ENCODE data around the gene ARRB1.
"Not testable (repeated sequence)": the region's sequence is repeated elsewhere in the genome, so short reads cannot be mapped to it uniquely, and the experiment has no call there.

ARRB1 gene

GRCh38 chr11:75371949-75372876 lies 20.8 kb upstream of the ARRB1 start:
- no peak for DNase-seq (ENCODE audit: low read depth in 3 of 3)

GRCh38 chr11:75369560-75370255 lies 18.2 kb upstream of the ARRB1 start:
- no peak for DNase-seq (ENCODE audit: low read depth in 3 of 3)

- DNase-seq (ENCODE audit: low read depth in 3 of 3), result not testable (repeated sequence)
Observed at GRCh38 chr11:75366826-75367225, 15.4 kb upstream of the ARRB1 start.

- no peak for DNase-seq (ENCODE audit: low read depth in 3 of 3)
Observed at GRCh38 chr11:75365711-75366181, 14.3 kb upstream of the ARRB1 start.

GRCh38 chr11:75362285-75362684 lies 10.8 kb upstream of the ARRB1 start:
- DNase-seq (ENCODE audit: low read depth in 3 of 3), result not testable (repeated sequence)

- DNase-seq (ENCODE audit: low read depth in 3 of 3), result no peak
Observed at GRCh38 chr11:75356613-75357012, 5.2 kb upstream of the ARRB1 start.

GRCh38 chr11:75355051-75355450 lies 3.6 kb upstream of the ARRB1 start:
- no peak for DNase-seq (ENCODE audit: low read depth in 3 of 3)

- DNase-seq (ENCODE audit: low read depth in 3 of 3), result no peak
Observed at GRCh38 chr11:75352588-75353206, 1.2 kb upstream of the ARRB1 start.

GRCh38 chr11:75351791-75352587 lies 528 bp upstream of the ARRB1 start:
- peak in 2 of 3 experiments; percentile 29 to 33 for DNase-seq (ENCODE audit: low read depth in 3 of 3)

- DNase-seq (ENCODE audit: low read depth in 3 of 3), result peak in 2 of 3 experiments; percentile 26 to 31
Observed at GRCh38 chr11:75350743-75351540, 519 bp downstream of the ARRB1 start.

GRCh38 chr11:75350122-75350742 lies 1.2 kb downstream of the ARRB1 start:
- DNase-seq (ENCODE audit: low read depth in 3 of 3), result no peak

- no peak for DNase-seq (ENCODE audit: low read depth in 3 of 3)
Observed at GRCh38 chr11:75349521-75350116, 1.8 kb downstream of the ARRB1 start.

GRCh38 chr11:75347781-75348566 lies 3.5 kb downstream of the ARRB1 start:
- no peak for DNase-seq (ENCODE audit: low read depth in 3 of 3)

GRCh38 chr11:75346912-75347647 lies 4.4 kb downstream of the ARRB1 start:
- no peak for DNase-seq (ENCODE audit: low read depth in 3 of 3)

- no peak for DNase-seq (ENCODE audit: low read depth in 3 of 3)
Observed at GRCh38 chr11:75346296-75346695, 5.2 kb downstream of the ARRB1 start.

GRCh38 chr11:75345455-75346160 lies 5.9 kb downstream of the ARRB1 start:
- DNase-seq (ENCODE audit: low read depth in 3 of 3), result no peak

GRCh38 chr11:75344761-75345454 lies 6.6 kb downstream of the ARRB1 start:
- DNase-seq (ENCODE audit: low read depth in 3 of 3), result no peak
